GM10266 (cell line): ENCODE results near the gene GATA6.

ENCODE experiments used
- DNase-seq: peaks from one replicate; pipeline ENCODE4 v3.0.0; 2012; ENCODE audit errors: extremely low spot score
- CTCF ChIP-seq: IDR thresholded peaks from 2 replicates; pipeline ENCODE4 v1.5.1; 2012; ENCODE audit warnings: mild to moderate bottlenecking, low read depth; ENCODE audit not compliant: control insufficient read depth, insufficient read depth; ENCODE audit errors: missing control alignments

The GATA6 gene

GRCh38 chr18:22141211-22141610 is 28.2 kb upstream of the GATA6 start:
- no peak for DNase-seq
- no peak for TF ChIP-seq CTCF

- no peak for DNase-seq
- no peak for TF ChIP-seq CTCF
Measured at GRCh38 chr18:22143347-22144340, 25.7 kb upstream of the GATA6 start.

GRCh38 chr18:22145160-22145559 is 24.2 kb upstream of the GATA6 start:
- TF ChIP-seq CTCF: no peak
- no peak for DNase-seq

GRCh38 chr18:22149710-22150109 is 19.7 kb upstream of the GATA6 start:
- DNase-seq: no peak
- no peak for TF ChIP-seq CTCF

GRCh38 chr18:22152093-22152492 is 17.3 kb upstream of the GATA6 start:
- TF ChIP-seq CTCF: no peak
- no peak for DNase-seq

GRCh38 chr18:22153428-22153827 is 16.0 kb upstream of the GATA6 start:
- no peak for TF ChIP-seq CTCF
- DNase-seq: no peak

GRCh38 chr18:22155584-22155983 is 13.8 kb upstream of the GATA6 start:
- TF ChIP-seq CTCF: no peak
- DNase-seq: no peak
